Measurements from ENCODE around the gene FHOD3. TPM values are rescaled to one million over a fixed set of nuclear protein-coding genes. Genes with fewer than 3 reads are reported as not detected.

FHOD3 gene
- total RNA-seq, 2 experiments from 2014 or later, result not detected

DNA sequence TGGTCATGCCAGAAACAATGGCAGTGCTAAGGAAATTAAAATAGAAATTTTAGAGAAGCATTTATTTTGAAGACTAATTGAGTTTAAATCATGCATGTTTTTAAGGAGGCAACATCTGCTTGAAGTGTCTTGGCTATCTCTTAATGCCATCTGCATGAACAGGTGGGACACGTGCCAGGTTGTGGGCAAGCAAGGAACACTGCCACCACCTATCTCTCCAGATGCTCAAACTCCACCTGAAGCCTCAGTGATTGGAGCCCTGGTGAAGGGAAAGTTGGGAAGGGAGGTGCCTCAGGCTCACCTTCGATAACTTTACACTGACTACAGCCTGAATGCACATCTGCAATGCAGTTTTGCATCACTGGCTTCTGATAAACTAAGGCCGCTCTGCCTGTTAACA is 439.8 kb downstream of the FHOD3 start:
- Mint-ChIP-seq H3K27ac (no peak overlapping the region), H3K4me3 (no peak overlapping the region), H3K4me1 (ENCODE audit: low read depth) (no peaks in the 10 kb centered on the region), H3K9me3 (peaks cover 4% of the 10 kb centered on the region), H3K27me3 (ENCODE audit: low read depth) (peaks cover 7% of the 10 kb centered on the region), H3K36me3 (ENCODE audit: low read depth) (no peaks in the 10 kb centered on the region)
- intact Hi-C loops (cut with micrococcal nuclease), result no loop called here
- DNase-seq, result no peak
- CTCF ChIA-PET, result no interaction called here

DNA sequence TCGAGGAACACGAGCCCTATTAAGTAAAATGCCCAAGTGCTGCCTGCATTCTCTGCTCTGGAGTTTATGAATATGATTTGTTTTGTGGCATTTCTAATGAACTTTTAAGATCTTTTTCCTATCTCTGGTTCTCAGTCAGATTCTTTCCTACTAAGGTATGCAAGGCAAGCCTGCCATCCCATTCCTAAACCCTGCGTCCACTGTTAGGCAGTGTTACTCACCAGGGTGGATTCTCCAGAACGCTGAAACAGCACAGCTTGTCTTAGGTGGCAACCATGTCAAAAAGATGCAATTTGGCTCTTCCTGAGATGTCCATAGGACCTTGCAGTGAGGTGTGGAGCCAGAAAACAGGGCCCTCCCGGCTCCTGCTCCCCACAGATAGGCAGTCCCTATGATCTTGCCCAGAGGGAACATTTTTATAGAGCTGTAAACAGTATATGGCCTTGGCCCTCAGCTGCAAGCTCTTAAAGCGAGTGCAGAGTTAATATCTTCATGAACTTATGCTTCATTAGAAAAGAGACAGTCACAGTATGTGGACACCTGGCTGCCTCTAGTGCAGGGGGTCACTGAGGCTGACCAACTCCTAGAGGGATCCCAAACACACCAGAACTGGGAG is 446.9 kb downstream of the FHOD3 start:
- intact Hi-C loops (cut with micrococcal nuclease), result no loop called here
- Mint-ChIP-seq H3K4me1 (ENCODE audit: low read depth) (no peaks in the 10 kb centered on the region), H3K4me3 (no peak overlapping the region), H3K36me3 (ENCODE audit: low read depth) (no peaks in the 10 kb centered on the region), H3K27me3 (ENCODE audit: low read depth) (peaks cover 4% of the 10 kb centered on the region), H3K27ac (no peak overlapping the region), H3K9me3 (no peaks in the 10 kb centered on the region)
- CTCF ChIA-PET, result no interaction called here
- no peak for DNase-seq

DNA sequence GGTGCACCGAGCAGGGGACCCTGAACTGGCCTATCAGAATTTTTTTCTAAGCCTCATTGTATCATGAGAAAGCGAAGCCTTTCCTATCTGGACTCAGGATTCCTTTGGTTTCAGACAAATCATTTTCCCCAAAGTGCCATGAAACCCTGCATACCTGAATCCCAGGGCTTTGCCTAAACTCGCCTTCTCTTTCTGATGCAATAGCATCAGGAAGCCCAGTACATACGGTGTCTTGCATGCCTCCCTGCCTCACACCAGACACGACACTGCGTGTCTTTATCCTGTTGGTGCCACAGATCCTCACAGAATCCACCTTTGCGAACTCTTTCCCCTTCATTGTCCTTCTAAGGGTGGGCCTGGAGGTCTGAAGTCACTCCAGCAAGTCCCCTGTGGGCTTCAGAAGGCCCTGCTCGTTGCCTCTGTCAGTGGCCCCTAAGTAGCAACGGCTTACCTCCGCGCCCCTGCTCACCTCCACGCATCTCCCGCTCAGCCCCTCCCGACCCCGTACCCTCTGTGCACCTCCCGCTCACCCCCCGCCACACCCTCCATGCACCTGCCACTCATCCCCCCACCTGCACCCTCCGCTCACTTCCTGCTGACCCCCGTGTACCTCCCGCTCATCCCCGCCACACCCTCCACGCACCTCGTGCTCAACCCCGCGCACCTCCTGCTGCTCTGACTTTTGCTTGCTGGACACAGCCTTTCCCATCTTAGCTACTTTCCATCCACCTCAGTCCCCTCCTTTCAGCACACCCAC is 447.9 kb downstream of the FHOD3 start:
- H3K27me3 Mint-ChIP-seq (ENCODE audit: low read depth), result peaks cover 4% of the 10 kb centered on the region
- DNase-seq, result no peak
- intact Hi-C loops (cut with micrococcal nuclease), result no loop called here
- no peaks in the 10 kb centered on the region for H3K36me3 Mint-ChIP-seq (ENCODE audit: low read depth)
- no peak overlapping the region for H3K27ac Mint-ChIP-seq
- H3K9me3 Mint-ChIP-seq, result no peaks in the 10 kb centered on the region
- no peaks in the 10 kb centered on the region for H3K4me1 Mint-ChIP-seq (ENCODE audit: low read depth)
- no peak overlapping the region for H3K4me3 Mint-ChIP-seq
- CTCF ChIA-PET, result interaction anchor here (0.6 kb wide), 1 partner anchor 84 kb away, joined by 3 read pairs; no protein-coding TSS in a partner anchor

DNA sequence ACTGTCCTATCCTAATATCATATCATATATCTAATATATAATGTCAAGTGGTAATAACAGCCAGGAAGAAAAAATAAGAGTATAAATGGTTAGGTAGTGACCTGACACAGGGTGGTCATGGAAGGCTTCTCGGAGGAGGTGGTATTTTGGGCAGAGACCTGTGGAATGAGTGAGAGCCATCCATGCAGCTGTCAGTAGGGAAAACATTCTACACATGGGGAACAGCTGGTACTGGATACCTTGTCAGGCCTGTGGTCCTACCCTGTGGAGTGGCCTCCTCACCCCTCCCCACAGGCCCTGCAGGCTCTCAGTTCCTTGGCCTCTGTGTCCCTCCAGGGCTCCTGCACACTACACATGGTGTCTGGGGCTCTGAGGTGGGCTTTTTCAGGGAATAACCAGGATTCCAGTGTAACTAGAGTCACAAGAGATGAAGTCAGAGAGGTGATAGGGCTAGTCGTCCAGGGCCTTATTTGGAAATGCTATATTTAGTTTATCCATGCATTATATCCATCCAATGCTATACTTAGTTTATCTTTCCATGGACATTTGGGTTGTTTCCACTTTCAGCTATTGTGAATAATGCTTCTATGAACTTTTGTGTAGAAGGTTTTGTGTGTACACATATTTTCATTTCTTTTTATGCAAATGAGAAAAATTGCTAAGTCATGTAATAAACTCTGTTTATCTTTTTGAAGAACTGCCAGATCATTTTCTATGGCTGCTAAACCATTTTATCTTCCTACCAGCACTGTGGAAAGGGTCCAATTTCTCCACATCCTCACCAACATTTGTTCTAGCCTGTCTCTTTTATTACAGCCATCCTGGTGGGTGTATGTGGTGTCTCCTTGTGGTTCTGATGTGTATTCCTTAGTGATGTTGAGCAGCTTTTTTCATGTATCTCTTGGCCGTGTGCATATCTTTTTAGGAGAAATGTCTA is 455.7 kb downstream of the FHOD3 start:
- CTCF ChIA-PET, result interaction anchor here (1.1 kb wide), 1 partner anchor 61 kb away, joined by 3 read pairs; no protein-coding TSS in a partner anchor
- intact Hi-C loops (cut with micrococcal nuclease), result no loop called here
- no peak for DNase-seq
- H3K27ac Mint-ChIP-seq, result no peak overlapping the region
- no peaks in the 10 kb centered on the region for H3K4me1 Mint-ChIP-seq (ENCODE audit: low read depth)
- H3K4me3 Mint-ChIP-seq, result no peak overlapping the region
- H3K27me3 Mint-ChIP-seq (ENCODE audit: low read depth), result peaks cover 11% of the 10 kb centered on the region
- H3K36me3 Mint-ChIP-seq (ENCODE audit: low read depth), result no peaks in the 10 kb centered on the region
- H3K9me3 Mint-ChIP-seq, result no peaks in the 10 kb centered on the region

DNA sequence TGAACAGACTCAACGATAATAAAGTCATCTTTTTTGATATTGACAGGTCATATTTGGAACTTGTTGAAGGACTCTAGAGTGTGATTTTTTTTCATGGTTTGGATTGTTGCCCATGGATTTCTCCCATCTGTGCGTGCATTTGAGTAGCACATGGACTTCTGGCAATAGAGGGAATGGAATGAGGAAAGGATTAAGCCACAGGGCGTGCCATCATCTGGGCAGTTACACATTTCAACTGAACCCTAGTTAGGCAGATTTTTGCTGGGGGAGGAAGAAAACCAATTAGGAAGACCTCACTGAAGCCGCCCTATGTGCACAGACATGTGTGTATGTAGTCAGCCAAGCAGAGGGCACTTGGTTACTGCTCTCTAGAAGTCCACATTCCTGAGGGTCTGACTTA is 458.7 kb downstream of the FHOD3 start:
- H3K4me3 Mint-ChIP-seq, result no peak overlapping the region
- DNase-seq, result no peak
- intact Hi-C loops (cut with micrococcal nuclease), result no loop called here
- no peaks in the 10 kb centered on the region for H3K9me3 Mint-ChIP-seq
- H3K36me3 Mint-ChIP-seq (ENCODE audit: low read depth), result no peaks in the 10 kb centered on the region
- peaks cover 11% of the 10 kb centered on the region for H3K27me3 Mint-ChIP-seq (ENCODE audit: low read depth)
- no peaks in the 10 kb centered on the region for H3K4me1 Mint-ChIP-seq (ENCODE audit: low read depth)
- CTCF ChIA-PET, result no interaction called here
- no peak overlapping the region for H3K27ac Mint-ChIP-seq

DNA sequence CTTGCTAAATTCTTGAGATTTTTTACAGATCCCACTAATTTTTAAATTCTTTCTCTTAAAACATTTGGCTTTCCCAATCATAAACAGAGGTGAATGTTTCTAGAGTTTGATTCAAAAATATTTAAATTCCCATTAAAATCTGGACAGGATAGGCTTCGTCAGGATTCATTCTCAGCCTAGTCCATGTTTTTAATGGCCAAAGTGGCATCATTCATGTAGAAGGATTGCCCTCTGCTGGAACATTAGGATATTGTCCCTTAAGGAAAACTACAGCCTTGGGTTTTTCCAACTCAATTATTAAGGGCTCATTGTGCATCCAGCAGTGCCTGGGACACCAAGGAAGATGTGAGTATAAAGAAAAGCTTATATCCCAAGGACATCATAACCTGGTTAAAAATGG is 459.6 kb downstream of the FHOD3 start:
- no peak for DNase-seq
- no peak overlapping the region for H3K27ac Mint-ChIP-seq
- H3K4me1 Mint-ChIP-seq (ENCODE audit: low read depth), result no peaks in the 10 kb centered on the region
- CTCF ChIA-PET, result interaction anchor here (1.0 kb wide), 1 partner anchor 69 kb away, joined by 5 read pairs; no protein-coding TSS in a partner anchor
- no peaks in the 10 kb centered on the region for H3K36me3 Mint-ChIP-seq (ENCODE audit: low read depth)
- no peaks in the 10 kb centered on the region for H3K9me3 Mint-ChIP-seq
- H3K27me3 Mint-ChIP-seq (ENCODE audit: low read depth), result peaks cover 11% of the 10 kb centered on the region
- no peak overlapping the region for H3K4me3 Mint-ChIP-seq
- intact Hi-C loops (cut with micrococcal nuclease), result loop anchor here (1.0 kb wide), 2 partner anchors 69 to 661 kb away; no protein-coding TSS in a partner anchor

DNA sequence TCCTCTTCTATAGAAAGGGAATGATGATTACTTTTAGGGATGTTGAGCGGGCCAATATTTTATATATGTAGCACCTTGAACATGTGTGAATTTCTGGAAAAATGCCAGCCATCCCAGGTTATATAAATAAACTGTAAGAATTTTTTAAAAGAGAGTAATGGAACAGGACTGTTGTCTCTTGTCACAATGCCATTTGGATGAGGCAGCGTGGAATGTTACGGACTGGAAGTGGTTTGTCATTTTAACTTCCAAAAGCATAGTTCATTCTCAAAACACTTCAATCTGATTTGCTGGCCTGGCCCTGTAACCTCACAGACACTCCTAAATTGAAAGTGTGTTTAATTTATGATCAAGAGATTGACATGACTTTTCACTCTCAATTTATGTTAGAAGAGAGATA is 460.5 kb downstream of the FHOD3 start:
- Mint-ChIP-seq H3K36me3 (ENCODE audit: low read depth) (no peaks in the 10 kb centered on the region), H3K4me1 (ENCODE audit: low read depth) (no peaks in the 10 kb centered on the region), H3K27me3 (ENCODE audit: low read depth) (peaks cover 11% of the 10 kb centered on the region), H3K4me3 (no peak overlapping the region), H3K9me3 (no peaks in the 10 kb centered on the region), H3K27ac (no peak overlapping the region)
- intact Hi-C loops (cut with micrococcal nuclease), result loop anchor here (1.0 kb wide), 2 partner anchors 70 to 662 kb away; no protein-coding TSS in a partner anchor
- DNase-seq, result no peak
- CTCF ChIA-PET, result interaction anchor here (1.0 kb wide), 1 partner anchor 70 kb away, joined by 5 read pairs; no protein-coding TSS in a partner anchor

DNA sequence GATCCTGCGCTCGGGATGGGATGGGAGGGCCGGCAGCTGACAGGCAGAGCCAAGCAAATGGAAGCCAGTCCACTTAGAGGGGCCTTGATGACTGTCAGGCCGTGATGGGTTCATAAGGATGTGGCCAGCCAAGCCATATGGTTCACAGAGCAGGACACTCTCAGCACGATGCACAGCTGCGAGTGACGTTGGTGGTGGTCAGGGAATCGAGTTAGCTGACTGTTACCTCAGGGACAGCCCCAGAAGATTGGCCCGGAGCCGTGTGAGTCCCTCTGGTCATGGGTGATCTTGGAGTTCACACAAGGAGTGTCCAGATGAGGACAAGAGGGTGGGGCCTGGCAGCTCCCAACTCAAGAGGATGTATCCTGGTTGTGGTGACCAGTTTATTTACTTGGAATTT is 461.1 kb downstream of the FHOD3 start:
- no peak for DNase-seq
- H3K27me3 Mint-ChIP-seq (ENCODE audit: low read depth), result peaks cover 7% of the 10 kb centered on the region
- H3K36me3 Mint-ChIP-seq (ENCODE audit: low read depth), result no peaks in the 10 kb centered on the region
- no peaks in the 10 kb centered on the region for H3K4me1 Mint-ChIP-seq (ENCODE audit: low read depth)
- CTCF ChIA-PET, result no interaction called here
- H3K27ac Mint-ChIP-seq, result no peak overlapping the region
- intact Hi-C loops (cut with micrococcal nuclease), result no loop called here
- H3K9me3 Mint-ChIP-seq, result no peaks in the 10 kb centered on the region
- H3K4me3 Mint-ChIP-seq, result no peak overlapping the region

DNA sequence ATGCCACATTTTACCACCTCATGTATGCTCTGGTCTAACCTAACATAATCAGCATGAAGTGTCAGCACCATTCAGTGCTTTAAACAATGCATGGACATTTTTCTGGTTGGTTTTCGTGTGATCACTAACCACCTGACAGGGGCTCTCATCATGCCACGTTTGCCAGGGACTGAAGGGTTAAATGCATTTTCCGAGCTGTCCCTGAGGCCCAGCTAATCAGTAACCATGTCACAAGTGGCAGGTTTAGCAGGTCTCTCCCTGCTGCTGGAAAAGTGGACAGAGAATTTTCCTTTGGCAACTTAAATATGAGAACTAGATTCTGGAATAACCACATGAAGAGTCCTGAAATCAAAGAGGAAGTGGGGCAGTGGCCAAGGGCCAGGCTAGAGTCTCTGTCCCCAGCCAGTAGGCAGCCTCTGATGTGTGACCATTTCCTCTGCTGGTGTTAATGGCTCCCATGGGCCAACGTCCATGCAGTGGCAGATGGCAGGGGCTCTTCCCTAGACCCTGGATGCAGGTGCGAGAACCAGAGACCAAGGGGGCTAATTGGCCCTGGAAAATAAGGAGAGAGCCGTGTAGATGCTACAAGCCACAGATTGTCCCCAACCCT is 461.8 kb downstream of the FHOD3 start:
- no peaks in the 10 kb centered on the region for H3K9me3 Mint-ChIP-seq
- H3K36me3 Mint-ChIP-seq (ENCODE audit: low read depth), result no peaks in the 10 kb centered on the region
- no peak for DNase-seq
- H3K4me3 Mint-ChIP-seq, result no peak overlapping the region
- H3K4me1 Mint-ChIP-seq (ENCODE audit: low read depth), result no peaks in the 10 kb centered on the region
- H3K27ac Mint-ChIP-seq, result no peak overlapping the region
- peaks cover 6% of the 10 kb centered on the region for H3K27me3 Mint-ChIP-seq (ENCODE audit: low read depth)
- CTCF ChIA-PET, result no interaction called here
- intact Hi-C loops (cut with micrococcal nuclease), result no loop called here

DNA sequence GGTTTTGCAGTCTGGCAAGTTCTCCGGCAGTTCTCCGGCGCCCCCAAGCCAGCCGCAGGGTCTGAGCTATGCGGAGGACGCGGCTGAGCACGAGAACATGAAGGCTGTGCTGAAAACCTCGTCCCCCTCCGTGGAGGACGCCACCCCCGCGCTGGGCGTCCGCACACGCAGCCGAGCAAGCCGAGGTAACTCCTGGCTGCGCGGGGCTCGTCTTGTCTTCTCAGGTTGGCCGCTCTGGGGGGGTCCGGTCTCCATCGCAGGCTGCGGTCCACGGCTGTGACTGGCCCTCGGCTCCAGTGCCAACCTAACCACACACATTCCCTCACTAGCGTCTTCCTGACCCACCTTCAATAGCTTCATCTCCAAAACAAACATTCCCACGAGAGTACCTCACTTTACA is 463.1 kb downstream of the FHOD3 start:
- Mint-ChIP-seq H3K9me3 (no peaks in the 10 kb centered on the region), H3K4me3 (no peak overlapping the region), H3K4me1 (ENCODE audit: low read depth) (no peaks in the 10 kb centered on the region), H3K27ac (no peak overlapping the region), H3K36me3 (ENCODE audit: low read depth) (no peaks in the 10 kb centered on the region), H3K27me3 (ENCODE audit: low read depth) (peaks cover 6% of the 10 kb centered on the region)
- no peak for DNase-seq
- intact Hi-C loops (cut with micrococcal nuclease), result no loop called here
- CTCF ChIA-PET, result no interaction called here

DNA sequence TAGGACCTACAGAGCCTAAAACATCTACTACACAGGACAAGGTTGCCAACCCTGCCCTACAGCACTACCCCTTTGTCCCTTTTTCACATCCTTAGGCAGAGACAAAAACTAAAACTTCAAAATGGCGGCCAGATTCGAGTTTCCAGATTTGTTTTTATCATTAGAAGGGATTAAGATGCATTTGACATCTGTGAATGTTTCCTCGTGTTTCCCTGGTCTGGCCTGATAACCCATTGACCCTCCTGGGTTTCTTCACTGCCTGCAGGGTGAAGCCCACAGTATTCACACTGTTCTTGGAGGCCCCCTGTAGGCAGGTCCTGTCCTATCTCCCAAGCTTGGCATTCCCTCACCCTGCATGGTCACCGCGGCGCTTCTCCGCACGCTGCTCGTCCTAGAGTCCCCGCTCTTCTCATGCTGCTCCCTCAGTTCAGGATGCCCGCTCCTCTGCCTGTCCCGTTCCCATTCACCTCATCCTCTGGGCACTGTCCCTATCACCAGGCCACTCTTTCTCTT is 463.7 kb downstream of the FHOD3 start:
- H3K27ac Mint-ChIP-seq, result no peak overlapping the region
- no peak for DNase-seq
- CTCF ChIA-PET, result no interaction called here
- no peaks in the 10 kb centered on the region for H3K4me1 Mint-ChIP-seq (ENCODE audit: low read depth)
- H3K4me3 Mint-ChIP-seq, result no peak overlapping the region
- peaks cover 4% of the 10 kb centered on the region for H3K27me3 Mint-ChIP-seq (ENCODE audit: low read depth)
- intact Hi-C loops (cut with micrococcal nuclease), result no loop called here
- H3K9me3 Mint-ChIP-seq, result no peaks in the 10 kb centered on the region
- no peaks in the 10 kb centered on the region for H3K36me3 Mint-ChIP-seq (ENCODE audit: low read depth)

DNA sequence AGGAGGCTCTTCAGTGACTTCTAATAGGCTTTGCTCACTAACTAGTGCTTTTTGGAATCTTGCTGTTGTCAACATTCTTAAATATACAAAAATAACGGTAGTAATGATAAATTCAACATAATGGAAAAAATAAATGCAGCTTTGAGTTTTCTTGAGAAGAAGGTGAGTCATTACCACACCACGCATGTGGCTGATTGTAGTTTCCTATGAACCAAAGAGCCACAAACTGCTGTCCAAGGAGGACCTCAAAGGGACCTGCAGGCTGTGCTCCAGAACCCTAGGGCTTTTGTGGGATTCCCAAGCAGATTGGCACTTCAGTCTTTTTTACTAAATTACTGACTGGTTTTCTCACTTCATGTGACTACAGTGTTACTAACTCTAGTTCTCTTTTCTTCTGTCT is 464.6 kb downstream of the FHOD3 start:
- Mint-ChIP-seq H3K27ac (no peak overlapping the region), H3K4me3 (no peak overlapping the region), H3K36me3 (ENCODE audit: low read depth) (no peaks in the 10 kb centered on the region), H3K4me1 (ENCODE audit: low read depth) (no peaks in the 10 kb centered on the region), H3K27me3 (ENCODE audit: low read depth) (no peaks in the 10 kb centered on the region), H3K9me3 (no peaks in the 10 kb centered on the region)
- CTCF ChIA-PET, result no interaction called here
- no peak for DNase-seq
- intact Hi-C loops (cut with micrococcal nuclease), result no loop called here

All from activated naive CD4-positive, alpha-beta T cell treated with anti-CD3 and anti-CD28 coated beads for 36 hours (primary cell).